Measurements from ENCODE around the gene NTN3. TPM values are rescaled to one million over a fixed set of nuclear protein-coding genes. Genes with fewer than 3 reads are reported as not detected.

Gene NTN3
- total RNA-seq, 3 donors from 2014 or later (not counting 1 experiment from before 2014, with no cell fraction given): not detected

DNA sequence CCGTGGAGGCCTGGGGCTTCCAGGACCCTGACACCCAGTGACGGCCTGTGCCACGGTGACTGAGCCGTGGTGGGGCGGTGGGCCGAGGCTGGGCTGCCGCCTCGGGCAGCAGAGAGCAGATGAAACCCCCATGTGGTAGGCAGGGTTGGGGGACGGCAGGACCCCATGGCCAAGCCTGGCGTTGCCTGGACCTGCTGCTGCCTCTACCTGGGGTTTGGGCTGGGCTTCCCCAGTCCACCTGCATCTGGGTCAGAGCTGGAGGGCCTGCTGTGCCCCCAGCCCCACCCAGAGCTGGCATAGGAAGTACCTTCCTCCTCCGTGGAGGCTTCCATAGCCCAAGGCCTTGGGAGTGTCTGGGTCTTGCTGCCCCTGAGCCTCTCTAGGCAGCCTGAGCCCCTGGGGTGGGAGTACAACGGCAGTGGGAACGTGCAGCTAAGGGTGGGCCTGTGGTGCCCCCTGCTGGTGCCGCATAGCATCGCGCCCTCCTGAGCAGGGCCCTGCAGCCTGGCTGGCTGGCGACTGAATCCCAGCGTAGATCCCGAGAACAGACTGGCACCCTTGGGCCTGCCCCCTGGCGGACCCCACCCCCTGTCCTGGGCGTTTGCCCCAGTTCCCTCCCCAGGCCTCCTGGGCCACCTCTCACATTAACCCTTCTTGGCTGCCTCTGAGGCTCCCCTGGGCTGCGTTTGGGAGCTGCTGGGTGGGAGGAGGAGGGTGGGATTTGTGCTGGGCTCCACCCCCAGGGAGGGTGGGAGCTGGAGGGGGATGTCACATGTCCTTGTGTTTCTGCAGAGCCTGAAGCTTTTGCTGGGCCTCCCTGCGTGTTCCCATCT lies 30.0 kb downstream of the NTN3 start:
- H3K4me3 Mint-ChIP-seq: no peak overlapping the region
- no peaks in the 10 kb centered on the region for H3K9me3 ChIP-seq (ENCODE audit: control insufficient read depth, insufficient read depth, low read length)
- no peaks in the 10 kb centered on the region for H3K27me3 Mint-ChIP-seq (ENCODE audit: low read depth in 2 of 2)
- H3K4me1 ChIP-seq (ENCODE audit: control insufficient read depth, insufficient read depth, low read length): peaks cover 11% of the 10 kb centered on the region
- no peak overlapping the region for H3K27ac ChIP-seq (ENCODE audit: low read length)
- no peaks in the 10 kb centered on the region for H3K27me3 ChIP-seq (ENCODE audit: control insufficient read depth, insufficient read depth, low read length)
- H3K4me3 ChIP-seq (ENCODE audit: low read length): no peak overlapping the region
- WGBS (ENCODE audit: insufficient coverage): 44% methylated on average over 22 of the region's 23 CpGs
- peaks cover 5% of the 10 kb centered on the region for H3K36me3 ChIP-seq (ENCODE audit: control insufficient read depth, insufficient read depth, low read length)
- intact Hi-C loops (cut with micrococcal nuclease): no loop called here
- TF ChIP-seq, protein P1, sequence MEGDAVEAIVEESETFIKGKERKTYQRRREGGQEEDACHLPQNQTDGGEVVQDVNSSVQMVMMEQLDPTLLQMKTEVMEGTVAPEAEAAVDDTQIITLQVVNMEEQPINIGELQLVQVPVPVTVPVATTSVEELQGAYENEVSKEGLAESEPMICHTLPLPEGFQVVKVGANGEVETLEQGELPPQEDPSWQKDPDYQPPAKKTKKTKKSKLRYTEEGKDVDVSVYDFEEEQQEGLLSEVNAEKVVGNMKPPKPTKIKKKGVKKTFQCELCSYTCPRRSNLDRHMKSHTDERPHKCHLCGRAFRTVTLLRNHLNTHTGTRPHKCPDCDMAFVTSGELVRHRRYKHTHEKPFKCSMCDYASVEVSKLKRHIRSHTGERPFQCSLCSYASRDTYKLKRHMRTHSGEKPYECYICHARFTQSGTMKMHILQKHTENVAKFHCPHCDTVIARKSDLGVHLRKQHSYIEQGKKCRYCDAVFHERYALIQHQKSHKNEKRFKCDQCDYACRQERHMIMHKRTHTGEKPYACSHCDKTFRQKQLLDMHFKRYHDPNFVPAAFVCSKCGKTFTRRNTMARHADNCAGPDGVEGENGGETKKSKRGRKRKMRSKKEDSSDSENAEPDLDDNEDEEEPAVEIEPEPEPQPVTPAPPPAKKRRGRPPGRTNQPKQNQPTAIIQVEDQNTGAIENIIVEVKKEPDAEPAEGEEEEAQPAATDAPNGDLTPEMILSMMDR (IDR thresholded peaks at IDR 0.05): peak; percentile 91
- peak; percentile 94 to 100 (median 98) for ATAC-seq
- no peak overlapping the region for H3K27ac Mint-ChIP-seq
- peak; percentile 81 to 89 for DNase-seq
- H3K4me1 Mint-ChIP-seq: peaks cover 0 to 4% of the 10 kb centered on the region in 2 donors
- H3K36me3 Mint-ChIP-seq: no peaks in the 10 kb centered on the region
- H3K9me3 Mint-ChIP-seq: no peaks in the 10 kb centered on the region

DNA sequence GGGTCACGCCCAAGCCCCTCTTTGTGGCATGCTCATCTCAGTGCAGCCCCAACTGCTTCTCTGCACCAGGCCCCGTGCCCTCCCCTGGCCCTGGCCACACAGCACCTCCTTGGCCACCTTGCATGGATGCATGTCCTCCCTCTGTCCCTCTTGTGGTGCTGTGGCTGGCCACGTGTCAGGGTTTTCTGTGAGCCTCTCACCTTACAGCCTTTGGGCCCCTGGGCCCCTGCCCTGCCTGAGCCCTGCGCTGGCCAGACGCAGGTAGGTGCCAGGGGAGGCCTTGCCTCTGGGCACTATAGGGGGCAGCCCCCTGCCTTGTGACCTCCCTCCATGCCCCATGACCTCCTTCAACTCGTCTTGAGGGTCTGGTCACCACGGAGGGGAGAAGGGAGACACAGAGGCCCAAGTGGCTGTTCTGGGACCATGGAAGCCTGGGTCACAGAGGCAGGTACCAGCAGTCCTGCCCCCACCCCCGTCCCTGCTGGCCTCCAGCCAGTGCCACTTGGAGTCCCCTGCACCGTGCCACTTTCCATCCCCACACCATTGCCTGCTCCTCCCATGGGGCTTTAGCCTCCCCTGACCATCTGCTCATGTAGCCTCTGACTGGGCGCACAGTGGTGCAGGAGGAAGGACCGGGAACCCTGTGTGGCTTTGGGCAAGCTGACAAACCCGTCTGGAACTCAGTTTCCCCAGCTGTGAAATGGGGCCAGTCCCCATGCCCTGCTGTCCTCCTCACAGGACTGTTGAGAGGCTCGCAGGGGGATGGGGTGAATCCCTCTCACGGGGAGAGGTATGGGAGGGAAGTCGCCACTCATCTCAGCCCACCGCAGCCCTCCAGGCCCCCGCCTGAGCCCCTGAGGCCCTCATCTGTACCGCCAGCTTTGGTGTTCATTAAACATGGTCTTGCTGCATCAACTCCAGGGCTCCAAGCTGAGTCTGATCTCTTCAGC lies 31.1 kb downstream of the NTN3 start:
- no peak for ATAC-seq
- WGBS (ENCODE audit: insufficient coverage): 87% methylated on average over 18 of the region's 18 CpGs
- no peak overlapping the region for H3K27ac Mint-ChIP-seq

DNA sequence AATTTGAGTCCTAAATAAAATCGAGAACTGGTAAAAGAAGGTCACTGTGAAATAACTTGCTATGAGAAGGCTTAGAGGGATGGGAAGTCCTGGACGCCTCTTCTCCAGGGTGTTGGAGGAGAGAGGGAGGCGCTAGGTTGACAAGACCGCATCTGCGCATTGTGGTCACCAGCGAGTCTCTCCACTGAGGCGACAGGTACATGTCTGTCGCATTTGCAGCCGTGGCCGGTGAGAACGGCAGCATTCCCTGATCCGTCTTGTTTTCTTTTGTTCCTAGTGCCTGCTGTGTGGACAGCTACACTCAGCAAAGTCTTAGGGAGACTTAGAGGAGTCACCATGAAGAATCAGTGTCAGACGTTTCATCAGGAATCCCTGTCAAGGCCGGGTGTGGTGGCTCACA lies 34.6 kb downstream of the NTN3 start:
- 94% methylated on average over 14 of the region's 14 CpGs for WGBS (ENCODE audit: insufficient coverage)
- Histone ChIP-seq H3K4me1 (ENCODE audit: control insufficient read depth, insufficient read depth, low read length) (peaks cover 52% of the 10 kb centered on the region), H3K4me3 (ENCODE audit: low read length) (no peak overlapping the region), H3K9me3 (ENCODE audit: control insufficient read depth, insufficient read depth, low read length) (no peaks in the 10 kb centered on the region), H3K27ac (ENCODE audit: low read length) (no peak overlapping the region), H3K27me3 (ENCODE audit: control insufficient read depth, insufficient read depth, low read length) (no peaks in the 10 kb centered on the region), H3K36me3 (ENCODE audit: control insufficient read depth, insufficient read depth, low read length) (no peaks in the 10 kb centered on the region)
- Mint-ChIP-seq H3K9me3 (no peaks in the 10 kb centered on the region), H3K36me3 (no peaks in the 10 kb centered on the region), H3K4me3 (no peak overlapping the region), H3K27ac (no peak overlapping the region), H3K27me3 (ENCODE audit: low read depth in 2 of 2) (no peaks in the 10 kb centered on the region), H3K4me1 (peaks cover 7 to 18% of the 10 kb centered on the region in 2 donors)
- TF ChIP-seq, protein P1 (IDR thresholded peaks at IDR 0.05): no peak
- no peak for DNase-seq
- intact Hi-C loops (cut with micrococcal nuclease): no loop called here
- ATAC-seq: no peak

More for the DNA sequence above, 31.1 kb downstream of the NTN3 start:
- H3K27me3 Mint-ChIP-seq (ENCODE audit: low read depth in 2 of 2): no peaks in the 10 kb centered on the region
- no peak overlapping the region for H3K4me3 Mint-ChIP-seq
- TF ChIP-seq, protein P1 (IDR thresholded peaks at IDR 0.05): no peak
- H3K4me1 Mint-ChIP-seq: peaks cover 0 to 8% of the 10 kb centered on the region in 2 donors
- intact Hi-C loops (cut with micrococcal nuclease): no loop called here
- no peaks in the 10 kb centered on the region for H3K36me3 Mint-ChIP-seq
- H3K9me3 ChIP-seq (ENCODE audit: control insufficient read depth, insufficient read depth, low read length): no peaks in the 10 kb centered on the region
- no peak for DNase-seq
- no peaks in the 10 kb centered on the region for H3K9me3 Mint-ChIP-seq
- H3K36me3 ChIP-seq (ENCODE audit: control insufficient read depth, insufficient read depth, low read length): no peaks in the 10 kb centered on the region
- H3K4me1 ChIP-seq (ENCODE audit: control insufficient read depth, insufficient read depth, low read length): peaks cover 19% of the 10 kb centered on the region
- no peak overlapping the region for H3K4me3 ChIP-seq (ENCODE audit: low read length)
- H3K27me3 ChIP-seq (ENCODE audit: control insufficient read depth, insufficient read depth, low read length): no peaks in the 10 kb centered on the region
- H3K27ac ChIP-seq (ENCODE audit: low read length): no peak overlapping the region
